ENCODE results near the gene PEX5L. TPM values are rescaled to one million over a fixed set of nuclear protein-coding genes. Genes with fewer than 3 reads are reported as not detected.

The PEX5L gene
- total and polyA plus RNA-seq, 10 of the 15 experiments (the other 5 are each of a cell fraction or from before 2014, with no cell fraction given): 0.11 to 17.0 (median 0.50) TPM

GRCh38 chr3:179971280-179971679 lies 65.5 kb downstream of the PEX5L start:
- H3K9me3 ChIP-seq (replicated peaks; ENCODE audit: control insufficient read depth, insufficient read depth, low read length): no peaks in the 10 kb centered on the region
- ATAC-seq (no peak), DNase-seq (ENCODE audit: low read depth, low spot score) (no peak), FAIRE-seq (no peak)
- H3K9ac ChIP-seq (ENCODE audit: control insufficient read depth, insufficient read depth, low read length): no peak overlapping the region
- no TSS peak for BruUV-seq (replicated peaks)
- no peak overlapping the region for H3K4me2 ChIP-seq (ENCODE audit: control insufficient read depth, insufficient read depth)
- no peak overlapping the region for H3K4me3 ChIP-seq
- H3K79me2 ChIP-seq (ENCODE audit: control insufficient read depth, insufficient read depth, low read length): peaks cover 2% of the 10 kb centered on the region
- H3K27ac ChIP-seq (ENCODE audit: control insufficient read depth, insufficient read depth): no peak overlapping the region
- in situ Hi-C loops (cut with MboI) (loop anchor here (25.0 kb wide), 2 partner anchors 909 to 1459 kb away; partner anchors contain the start of gene ZMAT3), intact Hi-C loops (cut with micrococcal nuclease; ENCODE audit: unreplicated experiment) (no loop called here)
- no peaks in the 10 kb centered on the region for H4K20me1 ChIP-seq (ENCODE audit: control insufficient read depth, insufficient read depth)
- no peaks in the 10 kb centered on the region; the same call in 1 of the 2 replicates for H3K4me1 ChIP-seq (ENCODE audit: control insufficient read depth, insufficient read depth, low read length)
- SMC1A ChIA-PET (ENCODE audit: uncharacterized antibody, unreplicated experiment): interaction anchor here (1.6 to 3.0 kb wide), 3 partner anchors 14 to 42 kb away, joined by 3 to 11 read pairs (median 8); no protein-coding TSS in a partner anchor
- H3K27me3 ChIP-seq (replicated peaks in 1 of 2; ENCODE audit: control insufficient read depth in 2 of 2, insufficient read depth in 2 of 2, low read length in 1 of 2): no peaks in the 10 kb centered on the region
- no peak overlapping the region for H2AFZ ChIP-seq (ENCODE audit: control insufficient read depth, low read depth, low read length)
- CTCF ChIA-PET: interaction anchor here (1.5 kb wide), 2 partner anchors 9 to 43 kb away, joined by 3 to 5 read pairs; no protein-coding TSS in a partner anchor
- H3K36me3 ChIP-seq (ENCODE audit: control insufficient read depth in 2 of 2, insufficient read depth in 2 of 2, low read length in 1 of 2): no peaks in the 10 kb centered on the region
- 34% methylated on average over 3 of the region's 3 CpGs for WGBS (ENCODE audit: insufficient coverage, insufficient replicate concordance, low lambda C conversion rate, missing lambda C conversion rate)
- RAD21 ChIA-PET (ENCODE audit: unreplicated experiment): interaction anchor here (0.9 to 2.5 kb wide), 3 partner anchors 10 to 38 kb away, joined by 4 to 10 read pairs (median 4); no protein-coding TSS in a partner anchor
- TF ChIP-seq JUNB (IDR thresholded peaks at IDR 0.05) (no peak), SMC3 (IDR thresholded peaks at IDR 0.05; ENCODE audit: borderline replicate concordance, low read length) (no peak), WRNIP1 (IDR thresholded peaks at IDR 0.05; ENCODE audit: borderline replicate concordance, low read depth, low read length) (no peak), SUPT20H (IDR thresholded peaks at IDR 0.05; ENCODE audit: borderline replicate concordance, control insufficient read depth, low read depth, low read length) (no peak), CREB1 (IDR thresholded peaks at IDR 0.05; ENCODE audit: low read depth) (no peak), SUZ12 (IDR thresholded peaks at IDR 0.05; ENCODE audit: unreplicated experiment) (no peak)
- TF ChIP-seq, protein P1, sequence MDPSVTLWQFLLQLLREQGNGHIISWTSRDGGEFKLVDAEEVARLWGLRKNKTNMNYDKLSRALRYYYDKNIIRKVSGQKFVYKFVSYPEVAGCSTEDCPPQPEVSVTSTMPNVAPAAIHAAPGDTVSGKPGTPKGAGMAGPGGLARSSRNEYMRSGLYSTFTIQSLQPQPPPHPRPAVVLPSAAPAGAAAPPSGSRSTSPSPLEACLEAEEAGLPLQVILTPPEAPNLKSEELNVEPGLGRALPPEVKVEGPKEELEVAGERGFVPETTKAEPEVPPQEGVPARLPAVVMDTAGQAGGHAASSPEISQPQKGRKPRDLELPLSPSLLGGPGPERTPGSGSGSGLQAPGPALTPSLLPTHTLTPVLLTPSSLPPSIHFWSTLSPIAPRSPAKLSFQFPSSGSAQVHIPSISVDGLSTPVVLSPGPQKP (IDR thresholded peaks at IDR 0.05; ENCODE audit: low read depth, low read length): no peak
- POLR2A ChIA-PET: interaction anchor here (1.0 to 1.1 kb wide), 2 partner anchors 9 to 21 kb away, joined by 4 read pairs; no protein-coding TSS in a partner anchor
